Endodermal cell (in vitro differentiated cells): ENCODE measurements around the gene HOXA6. TPM values are rescaled to one million over a fixed set of nuclear protein-coding genes. Genes with fewer than 3 reads are reported as not detected.

Experiments used
- DNase-seq: peaks from one replicate; pipeline ENCODE4 v3.0.0-alpha.2; 2017
- H3K27ac ChIP-seq: 2 replicates; pipeline ENCODE4 v1.5.1; 2013; ENCODE audit warnings: mild to moderate bottlenecking, low read depth, low read length, moderate library complexity
- H3K27me3 ChIP-seq: 2 replicates; pipeline ENCODE4 v1.6.1; 2013; ENCODE audit warnings: mild to moderate bottlenecking, low read length, moderate library complexity; ENCODE audit not compliant: insufficient read depth, control insufficient read depth, poor library complexity, severe bottlenecking
- H3K36me3 ChIP-seq: 2 replicates; pipeline ENCODE4 v1.7.0; 2013; ENCODE audit warnings: mild to moderate bottlenecking, low read length, moderate library complexity; ENCODE audit not compliant: control insufficient read depth, insufficient read depth
- H3K4me1 ChIP-seq: one replicate; pipeline ENCODE4 v1.7.0; 2013; ENCODE audit warnings: low read length; ENCODE audit not compliant: control insufficient read depth, insufficient read depth
- H3K4me3 ChIP-seq: 2 replicates; pipeline ENCODE4 v1.5.1; 2013; ENCODE audit warnings: mild to moderate bottlenecking, low read length, moderate library complexity
- H3K9ac ChIP-seq: 2 replicates; pipeline ENCODE4 v1.6.1; 2013; ENCODE audit warnings: mild to moderate bottlenecking, low read length, moderate library complexity; ENCODE audit not compliant: poor library complexity, severe bottlenecking; ENCODE audit errors: extremely low read depth
- H3K9me3 ChIP-seq: 2 replicates; pipeline ENCODE4 v1.6.1; 2013; ENCODE audit warnings: mild to moderate bottlenecking, low read length, moderate library complexity; ENCODE audit not compliant: control insufficient read depth
- H3K27ac Mint-ChIP-seq: 2 replicates; pipeline ENCODE4 v1.8.0; 2020; ENCODE audit warnings: mixed read lengths
- H3K27me3 Mint-ChIP-seq: 2 replicates; pipeline ENCODE4 v1.8.0; 2021; ENCODE audit warnings: mild to moderate bottlenecking, mixed read lengths; ENCODE audit not compliant: insufficient read depth
- H3K36me3 Mint-ChIP-seq: 2 replicates; pipeline ENCODE4 v1.8.0; 2020; ENCODE audit warnings: low read depth, mixed read lengths
- H3K4me1 Mint-ChIP-seq: 2 replicates; pipeline ENCODE4 v1.8.0; 2020; ENCODE audit warnings: mixed read lengths
- H3K4me3 Mint-ChIP-seq: 2 replicates; pipeline ENCODE4 v1.8.0; 2020; ENCODE audit warnings: mild to moderate bottlenecking, moderate library complexity, mixed read lengths
- H3K9me3 Mint-ChIP-seq: 2 replicates; pipeline ENCODE4 v1.8.0; 2020; ENCODE audit warnings: mild to moderate bottlenecking, mixed read lengths
- CTCF ChIP-seq: fragments of 200-600 bp; sonication (generic); conservative IDR thresholded peaks from 2 replicates; pipeline ENCODE4 v1.5.0; 2021; ENCODE audit warnings: antibody characterized with exemption, mild to moderate bottlenecking
- WGBS, 2 experiments: methylation state at CpG; one replicate each; pipeline versions ENCODE4 v1.1.5 to v1.1.7; 2013; ENCODE audit warnings: missing lambda C conversion rate in 2 of 2, mixed read lengths in 1 of 2; ENCODE audit not compliant: insufficient coverage in 1 of 2, insufficient read length in 1 of 2; 5-methylcytosine and 5-hydroxymethylcytosine counted together
- total RNA-seq, 2 donors: library from RNA; stranded (reverse); fragmentation: NEBNext Ultra II Directional in 1 of 2; extraction: Animal tissue kit (Norgen Biotek cat#: 25700) in 1 of 2; gene quantifications; 2 replicates in 1 of 2; 3 replicates in 1 of 2; pipeline ENCODE4 v1.2.1, GENCODE V29; 2021

HOXA6 gene
- total RNA-seq, 2 donors from 2014 or later: not detected

GRCh38 chr7:27191833-27192545 is 44.4 kb upstream of the HOXA6 start:
- WGBS, 2 experiments: 0 to 4% methylated on average over 6 to 42 of the region's 42 CpGs
- no peak for TF ChIP-seq CTCF
- Histone ChIP-seq H3K9ac (no peak overlapping the region), H3K36me3 (no peaks in the 10 kb centered on the region), H3K9me3 (no peaks in the 10 kb centered on the region), H3K4me3 (no peak overlapping the region), H3K27me3 (peaks cover 100% of the 10 kb centered on the region), H3K4me1 (peaks cover 6% of the 10 kb centered on the region), H3K27ac (no peak overlapping the region)
- Mint-ChIP-seq H3K27me3 (peaks cover 99% of the 10 kb centered on the region), H3K27ac (no peak overlapping the region), H3K4me3 (peak overlapping the region; percentile 45), H3K36me3 (no peaks in the 10 kb centered on the region), H3K9me3 (no peaks in the 10 kb centered on the region), H3K4me1 (peaks cover 10% of the 10 kb centered on the region)
- peak; percentile 82 for DNase-seq

GRCh38 chr7:27191161-27191731 is 43.7 kb upstream of the HOXA6 start:
- Histone ChIP-seq H3K4me1 (peaks cover 6% of the 10 kb centered on the region), H3K4me3 (no peak overlapping the region), H3K27ac (no peak overlapping the region), H3K27me3 (peaks cover 100% of the 10 kb centered on the region), H3K9ac (no peak overlapping the region), H3K9me3 (no peaks in the 10 kb centered on the region), H3K36me3 (no peaks in the 10 kb centered on the region)
- H3K4me3 Mint-ChIP-seq: no peak overlapping the region
- TF ChIP-seq CTCF: no peak
- no peaks in the 10 kb centered on the region for H3K9me3 Mint-ChIP-seq
- H3K27ac Mint-ChIP-seq: no peak overlapping the region
- peaks cover 99% of the 10 kb centered on the region for H3K27me3 Mint-ChIP-seq
- peak; percentile 60 for DNase-seq
- 14 to 17% methylated on average over 10 to 15 of the region's 15 CpGs for whole genome bisulfite sequencing, 2 experiments
- peaks cover 10% of the 10 kb centered on the region for H3K4me1 Mint-ChIP-seq
- no peaks in the 10 kb centered on the region for H3K36me3 Mint-ChIP-seq

DNA sequence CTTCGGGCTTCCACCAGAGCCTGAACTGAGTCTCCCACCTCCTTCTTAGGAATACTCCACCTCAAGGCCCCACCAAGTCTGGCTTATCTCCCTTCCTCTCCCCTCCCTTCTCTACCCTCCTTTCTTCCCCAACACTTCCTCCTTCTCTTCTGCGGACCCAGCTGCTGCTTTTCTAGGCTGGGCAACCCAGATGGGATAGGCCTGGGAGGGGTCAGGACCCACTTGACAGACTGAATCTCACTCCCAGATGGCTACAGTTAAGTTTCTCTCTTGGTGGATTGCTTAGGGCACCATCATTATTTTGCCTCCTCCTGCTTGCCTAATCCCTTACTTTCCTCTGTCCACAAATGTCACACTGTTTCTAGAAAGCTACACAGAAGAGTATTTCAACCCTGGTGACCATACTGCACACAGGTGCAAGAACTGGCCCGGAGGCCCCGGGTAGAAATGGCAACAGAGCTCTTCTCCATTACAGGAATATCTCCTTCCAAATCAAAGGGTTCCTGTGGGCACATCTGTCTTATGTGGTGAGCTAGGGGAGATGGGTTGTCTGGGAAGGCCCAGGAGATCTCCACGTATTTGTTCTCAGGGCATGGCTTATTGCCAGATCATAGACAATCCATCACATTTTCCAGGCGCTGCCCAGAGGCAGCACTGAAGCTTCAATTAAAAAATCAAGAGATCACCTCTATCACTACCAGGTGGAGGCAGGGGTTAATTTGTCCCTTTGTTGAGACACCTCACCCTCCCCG is 42.6 kb upstream of the HOXA6 start:
- peaks cover 99% of the 10 kb centered on the region for H3K27me3 Mint-ChIP-seq
- H3K4me1 Mint-ChIP-seq: peaks cover 17% of the 10 kb centered on the region
- no peak overlapping the region for H3K4me3 Mint-ChIP-seq

More for the DNA sequence above, 42.6 kb upstream of the HOXA6 start:
- peaks cover 6% of the 10 kb centered on the region for H3K4me1 ChIP-seq
- Mint-ChIP-seq H3K36me3 (no peaks in the 10 kb centered on the region), H3K27ac (no peak overlapping the region), H3K9me3 (no peaks in the 10 kb centered on the region)
- H3K27me3 ChIP-seq: peaks cover 100% of the 10 kb centered on the region
- H3K27ac ChIP-seq: no peak overlapping the region
- 0 to 46% methylated on average over 3 to 7 of the region's 7 CpGs for WGBS, 2 experiments
- no peaks in the 10 kb centered on the region for H3K36me3 ChIP-seq
- no peak for TF ChIP-seq CTCF
- no peaks in the 10 kb centered on the region for H3K9me3 ChIP-seq
- H3K4me3 ChIP-seq: no peak overlapping the region
- H3K9ac ChIP-seq: no peak overlapping the region
- DNase-seq: peak; percentile 20
